NCI-H69 (cell line): ENCODE results near the gene PCDHA5.
A peak's percentile ranks its signal among the peaks of the same experiment; 100 is the strongest.

Source experiments
- DNase-seq: peaks from one replicate; lab custom pipeline; 2025; lab: John Stamatoyannopoulos, UW

PCDHA5 gene

GRCh38 chr5:140862441-140863295 lies 41.3 kb downstream of the PCDHA5 start:
- DNase-seq: no peak

GRCh38 chr5:140868721-140869554 lies 47.5 kb downstream of the PCDHA5 start, which contains the start of gene PCDHA11:
Gene PCDHA11 (plus strand): TSS chr5:140868957. CDS start chr5:140869104, 147 bp downstream.
- no peak for DNase-seq

GRCh38 chr5:140869555-140869886 lies 48.1 kb downstream of the PCDHA5 start:
- DNase-seq: peak; percentile 28

- DNase-seq: no peak
Measured at GRCh38 chr5:140870221-140871201, 49.1 kb downstream of the PCDHA5 start.
